ENCODE measurements around the gene RASGEF1C. TPM values are rescaled to one million over a fixed set of nuclear protein-coding genes. Genes with fewer than 3 reads are reported as not detected.

Gene RASGEF1C
- total and polyA plus RNA-seq, 4 experiments from 2014 or later, result not detected

- Histone ChIP-seq H3K27ac (ENCODE audit: low read depth, low read length) (no peak overlapping the region), H3K27me3 (ENCODE audit: insufficient read depth, low read length) (no peaks in the 10 kb centered on the region), H3K9me3 (ENCODE audit: control insufficient read depth in 1 of 2, low read length in 2 of 2) (peaks cover 0 to 12% of the 10 kb centered on the region in 2 donors), H3K36me3 (ENCODE audit: insufficient read depth, low read length) (no peaks in the 10 kb centered on the region), H3K4me1 (ENCODE audit: insufficient read depth, low read length) (no peaks in the 10 kb centered on the region), H3K4me3 (ENCODE audit: low read length in 2 of 2) (no peak overlapping the region)
- Mint-ChIP-seq H3K27me3 (peaks cover 4 to 9% of the 10 kb centered on the region in 2 donors), H3K4me1 (no peaks in the 10 kb centered on the region), H3K27ac (no peak overlapping the region), H3K9me3 (peaks cover 3 to 63% (median 47%) of the 10 kb centered on the region in 8 donors), H3K4me3 (no peak overlapping the region), H3K36me3 (peaks cover 8 to 9% of the 10 kb centered on the region in 2 donors)
- ChIA-PET POLR2A (ENCODE audit: partially characterized antibody) (no interaction called here), CTCF (ENCODE audit: partially characterized antibody) (no interaction called here)
- intact Hi-C loops (cut with micrococcal nuclease), result no loop called here
- DNase-seq, result no peak
Observed at GRCh38 chr5:180216646-180217171, 7.7 kb upstream of the RASGEF1C start.

- intact Hi-C loops (cut with micrococcal nuclease), result no loop called here
- CTCF ChIA-PET (ENCODE audit: partially characterized antibody), result no interaction called here
Observed at GRCh38 chr5:180215783-180216630, 7.0 kb upstream of the RASGEF1C start.

GRCh38 chr5:180214870-180215770, 6.1 kb upstream of the RASGEF1C start:
- POLR2A ChIA-PET (ENCODE audit: partially characterized antibody), result no interaction called here
- peaks cover 2 to 49% (median 35%) of the 10 kb centered on the region in 8 donors for H3K9me3 Mint-ChIP-seq

More at GRCh38 chr5:180215783-180216630, 7.0 kb upstream of the RASGEF1C start:
- Histone ChIP-seq H3K9me3 (ENCODE audit: control insufficient read depth in 1 of 2, low read length in 2 of 2) (peaks cover 0 to 12% of the 10 kb centered on the region in 2 donors), H3K4me1 (ENCODE audit: insufficient read depth, low read length) (no peaks in the 10 kb centered on the region), H3K4me3 (ENCODE audit: low read length in 2 of 2) (no peak overlapping the region), H3K36me3 (ENCODE audit: insufficient read depth, low read length) (no peaks in the 10 kb centered on the region), H3K27ac (ENCODE audit: low read depth, low read length) (no peak overlapping the region), H3K27me3 (ENCODE audit: insufficient read depth, low read length) (no peaks in the 10 kb centered on the region)
- Mint-ChIP-seq H3K9me3 (peaks cover 3 to 58% (median 43%) of the 10 kb centered on the region in 8 donors), H3K27me3 (peaks cover 8 to 9% of the 10 kb centered on the region in 2 donors), H3K36me3 (peaks cover 8 to 9% of the 10 kb centered on the region in 2 donors), H3K27ac (no peak overlapping the region), H3K4me1 (no peaks in the 10 kb centered on the region), H3K4me3 (no peak overlapping the region)
- POLR2A ChIA-PET (ENCODE audit: partially characterized antibody), result no interaction called here
- DNase-seq, result no peak

GRCh38 chr5:180213657-180214207, 4.7 kb upstream of the RASGEF1C start:
- Mint-ChIP-seq H3K4me1 (peaks cover 0 to 4% (median 0%) of the 10 kb centered on the region in 4 donors), H3K4me3 (peak overlapping the region in 1 of 8 donors; percentile 13), H3K36me3 (peaks cover 3% of the 10 kb centered on the region in 2 donors), H3K9me3 (peaks cover 0 to 36% (median 24%) of the 10 kb centered on the region in 8 donors), H3K27me3 (peaks cover 14 to 16% of the 10 kb centered on the region in 2 donors), H3K27ac (peak overlapping the region in 1 of 7 donors; percentile 0)
- Histone ChIP-seq H3K9me3 (ENCODE audit: control insufficient read depth in 1 of 2, low read length in 2 of 2) (peaks cover 0 to 3% of the 10 kb centered on the region in 2 donors), H3K4me3 (ENCODE audit: low read length in 2 of 2) (no peak overlapping the region), H3K27me3 (ENCODE audit: insufficient read depth, low read length) (peaks cover 5% of the 10 kb centered on the region), H3K36me3 (ENCODE audit: insufficient read depth, low read length) (no peaks in the 10 kb centered on the region), H3K4me1 (ENCODE audit: insufficient read depth, low read length) (no peaks in the 10 kb centered on the region), H3K27ac (ENCODE audit: low read depth, low read length) (no peak overlapping the region)
- DNase-seq, result no peak
- intact Hi-C loops (cut with micrococcal nuclease), result no loop called here
- CTCF ChIA-PET (ENCODE audit: partially characterized antibody), result no interaction called here
- POLR2A ChIA-PET (ENCODE audit: partially characterized antibody), result no interaction called here

More at GRCh38 chr5:180214870-180215770, 6.1 kb upstream of the RASGEF1C start:
- H3K4me3 Mint-ChIP-seq, result no peak overlapping the region
- H3K27me3 Mint-ChIP-seq, result peaks cover 14 to 16% of the 10 kb centered on the region in 2 donors
- peaks cover 0 to 5% of the 10 kb centered on the region in 2 donors for H3K9me3 ChIP-seq (ENCODE audit: control insufficient read depth in 1 of 2, low read length in 2 of 2)
- H3K36me3 ChIP-seq (ENCODE audit: insufficient read depth, low read length), result no peaks in the 10 kb centered on the region
- no peak overlapping the region for H3K27ac Mint-ChIP-seq
- peaks cover 6 to 9% of the 10 kb centered on the region in 2 donors for H3K36me3 Mint-ChIP-seq
- no peak for DNase-seq
- H3K4me1 Mint-ChIP-seq, result peaks cover 0 to 4% (median 0%) of the 10 kb centered on the region in 4 donors
- H3K4me1 ChIP-seq (ENCODE audit: insufficient read depth, low read length), result no peaks in the 10 kb centered on the region
- intact Hi-C loops (cut with micrococcal nuclease), result no loop called here
- no peak overlapping the region for H3K27ac ChIP-seq (ENCODE audit: low read depth, low read length)
- H3K4me3 ChIP-seq (ENCODE audit: low read length in 2 of 2), result no peak overlapping the region
- H3K27me3 ChIP-seq (ENCODE audit: insufficient read depth, low read length), result no peaks in the 10 kb centered on the region
- CTCF ChIA-PET (ENCODE audit: partially characterized antibody), result no interaction called here

GRCh38 chr5:180213256-180213600, 4.2 kb upstream of the RASGEF1C start:
- POLR2A ChIA-PET (ENCODE audit: partially characterized antibody), result no interaction called here
- intact Hi-C loops (cut with micrococcal nuclease), result no loop called here

GRCh38 chr5:180212363-180213255, 3.6 kb upstream of the RASGEF1C start:
- no peak for DNase-seq
- Mint-ChIP-seq H3K4me1 (peaks cover 4 to 11% (median 5%) of the 10 kb centered on the region in 4 donors), H3K27me3 (peaks cover 23 to 25% of the 10 kb centered on the region in 2 donors), H3K36me3 (peaks cover 0 to 1% of the 10 kb centered on the region in 2 donors), H3K4me3 (no peak overlapping the region), H3K27ac (no peak overlapping the region), H3K9me3 (peaks cover 0 to 26% (median 15%) of the 10 kb centered on the region in 8 donors)
- Histone ChIP-seq H3K27ac (ENCODE audit: low read depth, low read length) (no peak overlapping the region), H3K4me3 (ENCODE audit: low read length in 2 of 2) (no peak overlapping the region), H3K9me3 (ENCODE audit: control insufficient read depth in 1 of 2, low read length in 2 of 2) (peaks cover 0 to 3% of the 10 kb centered on the region in 2 donors), H3K36me3 (ENCODE audit: insufficient read depth, low read length) (no peaks in the 10 kb centered on the region), H3K27me3 (ENCODE audit: insufficient read depth, low read length) (peaks cover 14% of the 10 kb centered on the region), H3K4me1 (ENCODE audit: insufficient read depth, low read length) (peaks cover 6% of the 10 kb centered on the region)
- ChIA-PET CTCF (ENCODE audit: partially characterized antibody) (no interaction called here), POLR2A (ENCODE audit: partially characterized antibody) (no interaction called here)
- intact Hi-C loops (cut with micrococcal nuclease), result no loop called here

More at GRCh38 chr5:180213256-180213600, 4.2 kb upstream of the RASGEF1C start:
- H3K4me3 ChIP-seq (ENCODE audit: low read length in 2 of 2), result no peak overlapping the region
- Mint-ChIP-seq H3K4me1 (peaks cover 3 to 8% (median 3%) of the 10 kb centered on the region in 4 donors), H3K27ac (no peak overlapping the region), H3K9me3 (peaks cover 0 to 31% (median 18%) of the 10 kb centered on the region in 8 donors), H3K4me3 (no peak overlapping the region), H3K27me3 (peaks cover 17 to 20% of the 10 kb centered on the region in 2 donors), H3K36me3 (peaks cover 3% of the 10 kb centered on the region in 2 donors)
- no peak overlapping the region for H3K27ac ChIP-seq (ENCODE audit: low read depth, low read length)
- CTCF ChIA-PET (ENCODE audit: partially characterized antibody), result no interaction called here
- peaks cover 8% of the 10 kb centered on the region for H3K27me3 ChIP-seq (ENCODE audit: insufficient read depth, low read length)
- peaks cover 3% of the 10 kb centered on the region for H3K4me1 ChIP-seq (ENCODE audit: insufficient read depth, low read length)
- H3K9me3 ChIP-seq (ENCODE audit: control insufficient read depth in 1 of 2, low read length in 2 of 2), result peaks cover 0 to 3% of the 10 kb centered on the region in 2 donors
- H3K36me3 ChIP-seq (ENCODE audit: insufficient read depth, low read length), result no peaks in the 10 kb centered on the region
- DNase-seq, result no peak
